HUES48 (cell line): ENCODE data around the gene FAM20B.

Experiments
- H3K27ac ChIP-seq: one replicate; pipeline ENCODE4 v1.7.0; 2013; ENCODE audit warnings: low read depth, low read length, inconsistent platforms
- H3K27me3 ChIP-seq: 2 replicates; pipeline ENCODE4 v1.6.1; 2013; ENCODE audit warnings: mild to moderate bottlenecking, low read length; ENCODE audit not compliant: control insufficient read depth, insufficient read depth
- H3K36me3 ChIP-seq: 2 replicates; pipeline ENCODE4 v1.6.1; 2013; ENCODE audit warnings: low read length; ENCODE audit not compliant: control insufficient read depth, insufficient read depth
- H3K4me1 ChIP-seq: 2 replicates; pipeline ENCODE4 v1.6.1; 2013; ENCODE audit warnings: mild to moderate bottlenecking, low read length; ENCODE audit not compliant: control insufficient read depth, insufficient read depth
- H3K4me3 ChIP-seq: 2 replicates; pipeline ENCODE4 v1.5.1; 2013; ENCODE audit warnings: mild to moderate bottlenecking, low read depth, low read length
- H3K9ac ChIP-seq: 2 replicates; pipeline ENCODE4 v1.6.1; 2013; ENCODE audit warnings: mild to moderate bottlenecking, low read depth, low read length, moderate library complexity
- H3K9me3 ChIP-seq: 2 replicates; pipeline ENCODE4 v1.6.1; 2013; ENCODE audit warnings: low read length; ENCODE audit not compliant: control insufficient read depth, insufficient read depth

Gene FAM20B

DNA sequence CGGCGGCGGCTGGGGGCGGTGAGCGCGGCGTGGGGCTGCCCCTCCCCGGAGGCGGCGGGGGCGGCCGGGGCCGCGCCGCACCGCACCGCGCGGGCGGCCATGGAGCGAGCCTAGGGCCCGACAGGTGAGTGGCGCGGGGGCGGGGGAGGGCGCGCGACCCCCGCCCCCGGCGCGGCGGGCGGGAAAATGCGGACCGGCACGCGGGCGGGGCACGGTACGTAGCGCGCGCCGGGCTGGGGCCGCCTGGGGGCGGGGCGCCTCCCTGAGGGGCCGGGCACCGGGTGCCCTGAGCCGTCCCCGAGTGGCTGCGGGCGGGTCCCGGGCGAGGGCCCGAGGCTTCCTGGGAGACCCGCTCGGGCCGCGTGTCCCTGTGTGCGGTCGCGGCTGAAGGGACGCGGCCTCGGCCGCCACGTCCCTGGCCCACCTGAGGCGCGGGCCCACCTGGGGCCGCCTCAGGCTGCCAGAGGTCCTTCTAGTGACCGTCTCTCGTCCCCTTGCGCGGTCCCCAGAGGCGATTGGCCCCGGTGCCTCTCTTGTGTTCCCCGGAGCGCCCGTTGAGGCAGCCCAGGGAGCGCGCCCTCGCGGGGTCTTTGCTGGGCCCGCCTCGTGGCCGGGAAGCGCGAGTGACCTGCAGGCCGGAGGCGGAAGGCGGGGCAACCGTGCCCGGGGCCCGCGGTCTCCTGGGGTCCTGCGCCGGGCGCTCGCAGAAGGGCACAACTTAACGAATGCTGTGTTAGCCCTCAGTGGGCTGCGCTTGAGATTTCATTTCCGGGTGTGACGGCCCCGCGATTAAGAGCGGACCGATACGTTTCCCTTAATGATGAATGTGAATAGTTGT is 500 bp downstream of the FAM20B start:
- H3K36me3 ChIP-seq = no peaks in the 10 kb centered on the region

DNA sequence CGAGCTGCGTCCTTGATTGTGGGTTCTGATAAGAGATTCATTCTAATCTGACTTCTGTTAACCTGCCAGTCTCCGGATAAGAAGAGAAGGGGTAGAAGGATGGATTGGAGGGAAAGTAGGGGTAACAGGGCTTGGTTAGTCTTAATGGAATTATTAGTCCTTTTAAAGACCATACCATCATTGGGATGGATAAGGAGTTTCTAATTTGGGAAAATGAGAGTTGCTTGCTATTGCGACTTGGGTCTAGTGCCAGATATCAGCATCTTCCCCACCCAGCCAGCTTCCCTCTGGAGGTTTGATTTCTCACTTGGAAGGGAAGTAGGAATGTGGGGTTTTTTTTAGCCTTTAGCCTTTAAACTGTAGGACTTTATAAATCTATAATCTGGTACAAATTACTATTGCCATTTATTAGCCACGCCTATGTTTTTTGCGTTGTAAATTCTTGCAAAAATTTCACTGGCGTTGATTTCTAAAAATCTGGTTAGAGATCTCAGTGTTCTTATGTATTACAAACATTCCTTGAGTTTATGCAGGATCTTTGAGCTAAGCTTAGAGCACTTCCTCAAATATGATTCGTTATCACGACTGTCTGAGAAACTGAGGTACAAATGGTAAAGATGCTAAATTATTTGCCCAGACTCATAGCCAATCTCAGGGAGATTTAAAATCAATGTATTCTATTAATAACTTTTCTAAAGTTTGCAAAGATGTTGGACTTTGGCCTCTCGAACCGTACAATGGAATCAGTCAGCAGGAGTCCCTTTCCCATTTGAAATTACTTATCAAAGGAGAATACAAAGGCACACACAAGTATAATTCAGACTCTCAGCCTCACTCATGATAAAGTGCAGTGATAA is 1.3 kb downstream of the FAM20B start:
- no peaks in the 10 kb centered on the region for H3K27me3 ChIP-seq
- no peaks in the 10 kb centered on the region for H3K9me3 ChIP-seq
- peak overlapping the region; percentile 85 for H3K27ac ChIP-seq

More for the DNA sequence above, 500 bp downstream of the FAM20B start:
- H3K27ac ChIP-seq = peak overlapping the region; percentile 85
- peak overlapping the region; percentile 62 for H3K4me3 ChIP-seq
- peaks cover 22% of the 10 kb centered on the region for H3K4me1 ChIP-seq
- H3K27me3 ChIP-seq = no peaks in the 10 kb centered on the region
- H3K9ac ChIP-seq = peak overlapping the region; percentile 90
- no peaks in the 10 kb centered on the region for H3K9me3 ChIP-seq

DNA sequence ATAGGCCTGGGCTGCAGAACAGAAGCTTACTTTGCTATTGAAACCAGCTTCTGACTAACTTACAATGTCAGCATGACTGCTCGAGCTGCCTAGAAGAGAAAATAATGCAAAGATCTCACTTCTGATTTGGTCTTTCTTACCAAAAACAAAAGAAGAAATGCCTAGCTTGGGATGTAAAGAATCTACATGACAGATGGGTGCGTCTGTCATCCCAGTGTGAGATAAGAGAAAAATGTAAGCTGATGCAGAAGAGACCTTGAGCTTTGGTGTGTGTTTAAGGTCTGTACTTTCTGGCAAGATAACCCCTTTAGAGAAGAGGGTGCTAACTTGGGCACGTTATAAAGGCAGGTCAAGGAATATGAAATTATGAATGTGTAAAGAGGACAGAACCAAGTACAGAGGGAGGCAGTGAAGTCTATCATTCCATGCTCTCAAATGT is 3.6 kb downstream of the FAM20B start:
- H3K9ac ChIP-seq = no peak overlapping the region
- H3K4me3 ChIP-seq = no peak overlapping the region
- peak overlapping the region; percentile 58 for H3K27ac ChIP-seq
- no peaks in the 10 kb centered on the region for H3K9me3 ChIP-seq
- no peaks in the 10 kb centered on the region for H3K36me3 ChIP-seq
- no peaks in the 10 kb centered on the region for H3K27me3 ChIP-seq
- peaks cover 36% of the 10 kb centered on the region for H3K4me1 ChIP-seq

More for the DNA sequence above, 1.3 kb downstream of the FAM20B start:
- Histone ChIP-seq H3K4me1 (peaks cover 29% of the 10 kb centered on the region), H3K4me3 (peak overlapping the region; percentile 62), H3K9ac (peak overlapping the region; percentile 90; the same call in 1 of the 2 replicates), H3K36me3 (no peaks in the 10 kb centered on the region)

DNA sequence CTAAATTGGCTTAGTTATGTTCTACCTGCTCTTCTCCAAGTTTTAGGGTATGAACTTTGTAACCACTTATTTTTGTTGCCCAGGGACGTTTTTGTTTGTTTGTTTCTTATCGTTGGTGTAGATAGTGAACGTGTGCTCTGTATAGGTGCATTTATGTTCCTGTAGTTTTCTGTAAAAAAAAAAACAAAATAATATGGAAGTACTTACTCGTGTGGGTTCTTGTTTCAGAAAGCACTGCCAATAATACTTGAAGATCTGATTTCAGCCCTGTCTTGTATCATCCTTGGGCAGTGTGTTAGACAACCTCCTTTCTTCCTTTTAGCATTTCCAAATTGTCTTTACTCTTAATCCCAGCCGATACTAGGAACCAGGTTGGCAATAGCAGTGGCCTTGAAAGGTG is 4.4 kb downstream of the FAM20B start:
- peaks cover 44% of the 10 kb centered on the region for H3K4me1 ChIP-seq
- H3K27me3 ChIP-seq = no peaks in the 10 kb centered on the region

DNA sequence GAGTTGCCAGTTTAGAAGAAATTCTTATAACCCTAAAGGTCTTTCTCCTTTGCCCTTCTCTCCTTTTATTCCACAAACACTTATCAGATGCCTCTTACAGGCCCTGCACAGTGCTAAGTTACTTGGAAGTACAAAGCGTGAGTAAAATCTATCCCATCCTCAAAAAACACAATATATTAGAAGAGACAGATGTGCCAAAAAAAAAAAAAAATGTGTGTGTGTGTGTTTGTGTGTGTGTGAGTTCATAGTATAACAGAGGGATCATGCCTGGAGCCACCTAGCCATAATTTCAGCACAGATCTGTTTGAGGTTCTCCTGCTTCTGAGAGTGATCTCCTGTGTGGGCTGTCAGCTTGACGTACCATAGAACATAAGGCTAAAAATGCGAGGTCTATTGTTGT is 5.0 kb downstream of the FAM20B start:
- Histone ChIP-seq H3K4me1 (peaks cover 46% of the 10 kb centered on the region), H3K27ac (no peak overlapping the region), H3K27me3 (no peaks in the 10 kb centered on the region), H3K9me3 (no peaks in the 10 kb centered on the region), H3K9ac (no peak overlapping the region), H3K4me3 (no peak overlapping the region), H3K36me3 (no peaks in the 10 kb centered on the region)

More for the DNA sequence above, 4.4 kb downstream of the FAM20B start:
- H3K4me3 ChIP-seq = no peak overlapping the region
- no peaks in the 10 kb centered on the region for H3K9me3 ChIP-seq
- no peak overlapping the region for H3K9ac ChIP-seq
- no peaks in the 10 kb centered on the region for H3K36me3 ChIP-seq
- no peak overlapping the region for H3K27ac ChIP-seq

DNA sequence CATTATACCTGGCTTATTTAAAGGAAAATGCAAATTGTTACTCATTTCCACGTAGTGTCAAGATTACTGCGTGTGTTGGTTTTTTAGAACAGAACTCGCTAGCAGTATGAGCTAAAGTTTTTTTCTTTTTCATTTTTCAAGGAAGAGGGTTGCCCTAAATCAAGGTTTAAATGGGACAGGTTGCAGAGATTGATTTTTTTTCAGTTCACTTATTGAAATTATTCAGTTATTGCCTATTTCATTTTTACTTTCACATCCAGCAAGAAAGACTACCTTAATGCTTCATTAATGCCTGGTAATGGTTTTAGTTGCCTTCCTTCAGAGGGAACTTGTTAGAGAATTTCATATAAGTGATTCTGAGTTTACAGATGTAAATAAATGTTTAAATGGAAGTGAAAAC is 5.6 kb downstream of the FAM20B start:
- Histone ChIP-seq H3K4me3 (no peak overlapping the region), H3K27me3 (no peaks in the 10 kb centered on the region), H3K36me3 (no peaks in the 10 kb centered on the region), H3K9ac (no peak overlapping the region), H3K4me1 (peaks cover 46% of the 10 kb centered on the region), H3K9me3 (no peaks in the 10 kb centered on the region), H3K27ac (no peak overlapping the region)

DNA sequence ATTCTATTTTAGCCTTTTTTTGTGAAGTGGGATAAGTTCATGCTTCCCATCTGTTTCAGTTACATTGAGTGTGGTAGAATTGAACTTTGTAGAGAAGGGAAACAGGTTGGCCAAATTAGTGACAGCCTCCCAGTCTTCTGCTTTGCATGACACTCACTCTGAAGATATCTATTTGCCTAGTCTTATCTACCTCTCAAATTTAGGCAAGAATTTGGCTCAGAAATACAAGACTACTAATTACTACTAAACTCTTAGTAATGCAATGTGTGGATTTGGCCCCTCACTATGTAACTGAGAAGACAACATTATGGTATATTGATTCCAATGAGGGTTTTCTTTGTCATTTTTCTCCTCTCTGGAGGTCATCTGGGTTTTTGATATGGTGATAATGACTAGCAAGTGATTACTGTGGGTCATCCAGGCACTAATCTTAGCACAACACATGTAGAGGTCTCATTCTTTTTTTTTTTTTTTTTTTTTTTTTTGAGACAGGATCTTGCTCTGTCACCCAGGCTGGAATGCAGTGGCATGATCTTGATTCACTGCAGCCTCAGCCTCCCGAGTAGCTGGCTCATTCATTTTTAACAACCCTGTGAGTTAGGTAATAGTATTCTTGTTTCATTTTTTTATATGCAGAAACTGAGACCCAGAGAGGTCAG is 6.3 kb downstream of the FAM20B start:
- H3K36me3 ChIP-seq = no peaks in the 10 kb centered on the region

DNA sequence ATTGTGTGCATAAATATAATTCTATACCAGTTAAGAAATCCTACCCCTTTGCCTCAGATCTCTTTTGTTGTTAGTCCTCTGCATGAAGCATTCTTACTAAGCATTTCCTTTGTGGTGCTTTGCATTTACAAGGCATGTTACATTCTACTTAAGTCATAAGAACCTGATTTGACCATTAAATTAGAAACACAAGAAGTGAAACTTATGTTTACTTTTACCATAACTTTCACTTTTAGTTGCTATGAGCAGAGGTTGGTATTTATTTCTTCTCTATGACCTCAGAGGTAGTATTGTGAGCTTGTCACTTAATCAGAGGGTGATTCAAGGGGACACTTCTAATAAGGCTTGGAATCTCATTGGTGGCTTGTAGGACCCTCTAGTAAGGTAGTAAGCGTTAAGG is 9.0 kb downstream of the FAM20B start:
- Histone ChIP-seq H3K9me3 (no peaks in the 10 kb centered on the region), H3K9ac (no peak overlapping the region), H3K4me1 (peaks cover 30% of the 10 kb centered on the region), H3K27me3 (no peaks in the 10 kb centered on the region), H3K27ac (no peak overlapping the region), H3K36me3 (no peaks in the 10 kb centered on the region), H3K4me3 (no peak overlapping the region)

More for the DNA sequence above, 6.3 kb downstream of the FAM20B start:
- no peaks in the 10 kb centered on the region for H3K27me3 ChIP-seq
- no peaks in the 10 kb centered on the region for H3K9me3 ChIP-seq
- H3K27ac ChIP-seq = no peak overlapping the region
- H3K9ac ChIP-seq = no peak overlapping the region
- no peak overlapping the region for H3K4me3 ChIP-seq
- H3K4me1 ChIP-seq = peaks cover 45% of the 10 kb centered on the region

DNA sequence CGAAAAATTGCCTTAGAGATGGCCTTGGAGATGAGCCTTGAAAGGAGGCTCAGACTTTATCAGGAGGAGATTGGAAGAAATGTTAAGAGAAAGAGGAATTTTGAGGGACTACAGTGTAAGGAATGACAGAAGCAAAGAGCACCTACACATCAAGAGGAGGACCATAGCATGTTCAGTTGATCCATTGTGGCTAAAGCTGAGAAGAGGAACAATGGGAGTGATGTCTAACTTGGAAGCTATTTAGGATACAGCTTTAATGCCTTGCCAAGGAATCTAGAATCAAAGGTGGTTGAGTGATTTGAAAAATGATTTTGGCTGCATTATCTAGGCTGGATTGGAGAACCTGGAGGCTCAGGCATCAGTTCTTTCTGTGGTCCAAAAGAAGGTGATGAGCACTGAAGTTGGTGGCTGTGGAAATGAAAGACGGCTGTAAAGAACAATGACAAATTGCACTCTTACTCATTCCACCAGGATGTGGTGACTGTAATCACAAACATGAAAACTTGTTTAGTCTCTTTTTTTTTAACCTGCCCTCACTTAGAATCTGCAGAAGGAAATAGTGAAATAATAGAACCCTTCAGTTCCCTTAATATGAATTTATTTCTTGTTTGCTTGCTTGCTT is 11.3 kb downstream of the FAM20B start:
- Histone ChIP-seq H3K36me3 (no peaks in the 10 kb centered on the region), H3K9me3 (peaks cover 4% of the 10 kb centered on the region; the same call in 1 of the 2 replicates), H3K27me3 (no peaks in the 10 kb centered on the region), H3K27ac (no peak overlapping the region), H3K9ac (no peak overlapping the region), H3K4me1 (peaks cover 22% of the 10 kb centered on the region), H3K4me3 (no peak overlapping the region)

DNA sequence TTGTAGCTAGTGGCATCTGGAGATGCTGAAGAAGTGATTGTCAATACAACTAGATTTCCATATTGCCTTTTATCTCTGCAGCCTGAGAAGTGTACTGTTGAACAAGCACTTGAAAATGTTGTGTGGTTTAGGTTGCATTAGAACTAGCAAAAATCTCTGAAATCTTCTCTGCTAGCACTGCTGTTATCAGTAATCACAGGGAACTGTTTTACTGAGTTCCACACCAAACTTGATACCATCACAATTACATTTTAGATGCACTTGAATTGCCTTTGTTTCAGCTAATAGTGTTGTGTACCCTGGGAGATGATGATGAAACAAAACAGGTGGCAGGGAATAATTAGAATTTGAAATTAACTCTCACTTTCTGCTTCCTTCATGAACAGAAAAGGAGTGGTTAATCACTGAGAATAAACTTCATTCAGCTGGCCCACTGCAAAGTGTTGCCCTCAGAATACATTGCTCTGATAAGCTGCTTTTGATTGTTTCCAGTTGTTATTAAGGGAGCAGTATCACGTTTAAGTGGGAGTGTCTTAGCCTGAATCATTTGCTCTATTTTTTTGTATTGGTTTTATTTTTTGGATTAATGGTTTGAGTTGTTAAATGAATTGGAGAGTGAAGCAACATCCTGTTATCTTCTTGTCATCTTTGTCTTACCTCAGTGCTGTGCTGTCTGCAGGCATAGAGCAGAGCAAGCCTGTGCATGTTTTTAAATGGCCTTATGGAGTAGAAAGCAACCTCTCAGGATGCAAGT is 13.0 kb downstream of the FAM20B start:
- H3K4me3 ChIP-seq = no peak overlapping the region
- no peak overlapping the region for H3K27ac ChIP-seq
- no peaks in the 10 kb centered on the region for H3K27me3 ChIP-seq
- peaks cover 20% of the 10 kb centered on the region for H3K4me1 ChIP-seq
- peaks cover 5% of the 10 kb centered on the region; the same call in 1 of the 2 replicates for H3K9me3 ChIP-seq
- no peaks in the 10 kb centered on the region for H3K36me3 ChIP-seq
- H3K9ac ChIP-seq = no peak overlapping the region
